Measurements from ENCODE around the gene ZNF500.

The ZNF500 gene

GRCh38 chr16:4772351-4772750 is 5.4 kb upstream of the ZNF500 start:
- DNase-seq (ENCODE audit: low spot score): no peak

- DNase-seq (ENCODE audit: low spot score): no peak
These were observed 4.7 kb upstream of the ZNF500 start for GRCh38 chr16:4771646-4772045.

GRCh38 chr16:4769306-4769638 is 2.3 kb upstream of the ZNF500 start:
- DNase-seq (ENCODE audit: low spot score): no peak

GRCh38 chr16:4768549-4769305 is 1.8 kb upstream of the ZNF500 start:
- peak; percentile 90 for DNase-seq (ENCODE audit: low spot score)

- DNase-seq (ENCODE audit: low spot score): no peak
These were observed 1.0 kb upstream of the ZNF500 start for GRCh38 chr16:4767872-4768548.

- DNase-seq (ENCODE audit: low spot score): no peak
These were observed 1.2 kb downstream of the ZNF500 start for GRCh38 chr16:4765511-4766474.

GRCh38 chr16:4763791-4764190 is 3.2 kb downstream of the ZNF500 start:
- no peak for DNase-seq (ENCODE audit: low spot score)

DNA sequence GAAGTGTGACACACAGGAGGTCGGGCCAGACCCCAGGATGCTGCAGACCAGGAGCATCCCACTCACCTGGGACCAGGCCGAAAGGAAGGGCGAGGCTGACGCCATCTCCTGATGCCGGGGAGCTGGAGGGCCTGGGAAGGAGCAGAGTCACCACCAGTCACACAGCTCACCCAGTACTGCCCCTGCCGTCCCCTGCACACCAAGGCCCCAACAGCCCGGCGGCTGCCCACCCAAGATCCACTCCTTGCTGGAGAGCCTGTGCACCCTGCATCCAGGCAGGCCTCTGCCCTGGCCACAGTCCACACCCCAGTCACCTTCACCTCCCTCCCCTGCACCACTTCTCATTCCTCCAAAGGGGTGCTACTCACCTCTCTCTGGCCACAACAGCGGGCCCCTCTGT is 4.8 kb downstream of the ZNF500 start:
- DNase-seq (ENCODE audit: low spot score): no peak

DNA sequence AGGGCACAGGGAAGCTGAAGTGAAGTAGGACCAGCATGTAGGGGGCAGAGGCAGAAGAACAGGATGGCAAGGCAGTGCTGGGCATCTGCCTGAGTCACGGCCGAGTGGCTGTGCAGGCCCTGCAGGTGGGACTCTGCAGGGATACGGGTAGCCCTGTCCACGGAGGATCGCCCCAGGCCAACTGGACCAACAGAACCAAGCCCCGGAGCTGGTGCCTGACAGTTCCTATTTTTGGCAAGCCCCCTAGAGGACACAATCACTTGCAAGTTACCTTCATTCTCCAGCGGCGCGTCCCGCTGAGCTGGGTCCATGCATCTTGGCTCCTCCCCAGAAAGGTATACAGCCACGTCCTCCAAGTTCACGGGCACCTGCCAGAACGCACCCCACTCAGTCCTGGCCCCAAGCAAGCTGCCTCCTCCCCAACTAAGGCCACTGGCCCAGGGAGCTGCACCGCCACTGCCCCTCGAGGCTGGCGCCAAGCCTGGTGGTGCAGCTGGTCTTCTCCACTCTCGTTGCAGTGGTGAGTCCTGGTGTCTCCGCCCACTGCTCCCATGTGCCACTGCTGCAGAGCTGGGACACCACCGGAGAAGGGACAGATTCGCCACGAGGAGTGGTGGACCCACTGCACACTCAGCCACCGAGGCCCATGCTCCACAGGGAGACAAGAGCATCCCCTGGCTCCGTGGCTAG is 6.6 kb downstream of the ZNF500 start:
- no peak for DNase-seq (ENCODE audit: low spot score)

DNA sequence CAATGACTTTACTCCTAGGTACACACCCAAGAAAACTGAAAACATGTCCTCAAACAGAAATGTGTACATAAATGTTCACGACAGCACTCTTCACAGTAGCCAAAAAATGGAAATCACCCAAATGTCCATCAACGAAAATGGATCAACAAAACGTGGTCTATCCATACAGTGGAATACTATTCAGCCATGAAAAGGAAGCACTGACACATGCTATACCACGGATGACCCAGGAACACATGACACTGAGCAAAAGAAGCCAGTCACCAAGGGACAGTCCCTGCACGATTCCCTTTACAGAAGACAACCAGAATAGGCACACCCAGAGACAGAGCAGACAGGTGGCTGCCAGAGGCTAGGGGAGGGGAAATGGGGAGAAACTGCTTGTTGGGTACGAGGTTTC is 11.3 kb downstream of the ZNF500 start:
- no peak for DNase-seq (ENCODE audit: low spot score)

- DNase-seq (ENCODE audit: low spot score): no peak
These were observed 12.1 kb downstream of the ZNF500 start for GRCh38 chr16:4754865-4755264.

- DNase-seq (ENCODE audit: low spot score): no peak
These were observed 13.7 kb downstream of the ZNF500 start for GRCh38 chr16:4753227-4753626.

- DNase-seq (ENCODE audit: low spot score): no peak
These were observed 14.4 kb downstream of the ZNF500 start for GRCh38 chr16:4752351-4753100.

DNA sequence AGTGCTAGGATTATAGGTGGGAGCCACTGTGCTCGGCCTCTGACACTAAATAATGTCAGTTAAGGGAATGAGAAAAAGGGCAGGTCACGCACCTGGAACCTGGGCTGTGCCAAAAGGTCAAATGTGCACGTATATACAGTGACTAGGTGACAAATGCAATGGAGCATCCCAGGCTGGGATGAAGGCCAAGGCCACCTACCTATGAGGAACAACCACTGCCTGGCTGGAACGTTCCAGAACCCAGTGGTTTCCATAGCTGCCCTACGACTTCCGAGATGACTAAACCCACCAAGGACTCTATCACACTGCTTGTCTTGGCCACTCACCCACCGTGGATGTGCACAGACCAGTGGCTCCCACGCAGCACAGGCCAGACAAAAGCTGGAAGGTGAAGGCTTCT is 16.1 kb downstream of the ZNF500 start:
- DNase-seq (ENCODE audit: low spot score): no peak

- no peak for DNase-seq (ENCODE audit: low spot score)
These were observed 17.2 kb downstream of the ZNF500 start for GRCh38 chr16:4749700-4750257.

DNA sequence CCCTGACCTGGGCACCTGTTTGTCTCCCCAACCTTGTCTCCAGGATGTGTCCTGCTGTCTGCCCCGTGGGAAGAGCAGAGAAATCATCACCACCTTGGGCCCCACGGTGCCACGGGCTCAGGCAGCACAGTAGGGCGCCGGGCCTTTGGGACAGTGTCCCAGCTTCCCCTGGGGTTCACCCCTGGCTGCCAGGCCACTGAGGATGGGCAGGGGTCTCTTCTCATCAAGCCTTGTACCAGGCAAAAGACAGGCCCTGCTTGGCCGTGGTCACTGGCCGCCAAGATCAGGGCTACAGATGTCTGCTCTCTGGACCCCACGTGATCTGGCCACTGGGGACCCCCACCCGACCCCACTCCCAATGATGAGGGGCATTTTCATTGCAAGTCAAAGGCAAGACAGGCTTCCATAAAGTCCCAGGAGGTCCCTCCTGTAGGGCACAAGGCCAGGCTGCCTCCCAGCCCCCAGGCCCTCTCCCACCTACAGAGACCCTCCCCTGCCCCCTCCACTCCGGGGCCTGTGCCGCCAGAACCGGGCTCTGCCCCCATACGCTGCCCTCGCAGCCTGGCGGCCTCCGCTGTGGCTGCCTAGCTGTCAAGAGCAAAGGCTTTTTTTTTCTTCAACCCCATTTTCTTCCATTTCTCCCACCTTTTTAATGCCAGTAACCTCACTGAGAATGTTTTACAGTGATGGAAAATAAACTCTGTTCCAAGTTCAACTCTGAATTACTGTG is 18.1 kb downstream of the ZNF500 start:
- no peak for DNase-seq (ENCODE audit: low spot score)

- DNase-seq (ENCODE audit: low spot score): no peak
These were observed 18.9 kb downstream of the ZNF500 start for GRCh38 chr16:4747906-4748681.

DNA sequence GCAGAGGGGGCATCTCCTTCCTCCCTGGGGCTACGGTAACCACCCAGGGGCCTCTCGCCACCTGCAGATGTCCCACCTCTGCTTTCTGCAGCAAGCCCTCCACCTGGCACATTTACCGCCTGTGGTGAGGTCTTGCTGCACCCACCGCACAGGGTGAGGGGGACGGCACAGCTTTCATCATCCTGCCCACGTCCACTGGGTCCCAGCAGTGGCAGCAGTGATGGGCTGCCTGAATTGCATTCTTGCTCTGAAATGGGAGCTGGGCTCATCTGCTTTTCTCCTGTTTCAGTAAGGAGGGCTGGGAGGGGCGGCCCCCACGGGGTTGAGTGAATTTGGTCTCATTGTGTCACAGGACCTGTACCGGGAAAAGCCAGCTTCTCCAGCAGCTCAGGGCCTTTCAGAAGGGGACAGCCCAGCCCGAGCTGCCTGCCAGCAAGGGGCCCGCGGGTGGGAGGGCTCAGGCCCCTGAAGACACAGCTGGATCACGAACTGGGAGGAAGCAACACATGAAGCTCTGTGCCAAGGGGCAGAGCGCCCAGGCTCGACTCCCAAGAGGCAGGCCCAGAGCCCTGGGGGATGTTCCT is 19.9 kb downstream of the ZNF500 start:
- no peak for DNase-seq (ENCODE audit: low spot score)

GRCh38 chr16:4746215-4746614 is 20.7 kb downstream of the ZNF500 start:
- no peak for DNase-seq (ENCODE audit: low spot score)
